ENCODE data around the gene ITGAX.
"Not testable (repeated sequence)": the region's sequence is repeated elsewhere in the genome, so short reads cannot be mapped to it uniquely, and the experiment has no call there.

Gene ITGAX

GRCh38 chr16:31417036-31417435, 62.1 kb downstream of the ITGAX start:
- not testable (repeated sequence) for H2BK12ac ChIP-seq (ENCODE audit: low read length); H3K23ac ChIP-seq (ENCODE audit: low read length); H2BK120ac ChIP-seq (ENCODE audit: insufficient read depth, low read length, poor library complexity); H2AK5ac ChIP-seq (ENCODE audit: low read length); H2AFZ ChIP-seq (ENCODE audit: insufficient read depth, low read length, poor library complexity); H3K4me1 ChIP-seq (ENCODE audit: control insufficient read depth in 1 of 2, insufficient read depth in 2 of 2, low read length in 2 of 2); H3K36me3 ChIP-seq (ENCODE audit: control insufficient read depth in 1 of 2, insufficient read depth in 2 of 2, low read length in 2 of 2); H3K4me2 ChIP-seq (ENCODE audit: low read length); H3K18ac ChIP-seq (ENCODE audit: low read length); H2BK5ac ChIP-seq (ENCODE audit: low read depth, low read length, poor library complexity); H3K14ac ChIP-seq (ENCODE audit: low read length); H3K79me2 ChIP-seq (ENCODE audit: control insufficient read depth, insufficient read depth, low read length, poor library complexity); H4K8ac ChIP-seq (ENCODE audit: low read depth, low read length); H3K27ac ChIP-seq (ENCODE audit: low read depth, low read length); H3K9ac ChIP-seq (ENCODE audit: low read length); H4K91ac ChIP-seq (ENCODE audit: low read depth, low read length); H3K4ac ChIP-seq (ENCODE audit: low read depth, low read length); H4K12ac ChIP-seq (ENCODE audit: low read depth, low read length); H3K27me3 ChIP-seq (ENCODE audit: insufficient read depth, low read length); DNase-seq; H3K4me3 ChIP-seq (ENCODE audit: low read depth, low read length); H3K79me1 ChIP-seq (ENCODE audit: low read length)
- H3K9me3 ChIP-seq (ENCODE audit: insufficient read depth, low read depth, low read length): peaks cover 16% of the 10 kb centered on the region
- WGBS (ENCODE audit: extremely low coverage, insufficient coverage, insufficient read length): no CpG with 5 or more reads among the region's 2 CpGs

DNA sequence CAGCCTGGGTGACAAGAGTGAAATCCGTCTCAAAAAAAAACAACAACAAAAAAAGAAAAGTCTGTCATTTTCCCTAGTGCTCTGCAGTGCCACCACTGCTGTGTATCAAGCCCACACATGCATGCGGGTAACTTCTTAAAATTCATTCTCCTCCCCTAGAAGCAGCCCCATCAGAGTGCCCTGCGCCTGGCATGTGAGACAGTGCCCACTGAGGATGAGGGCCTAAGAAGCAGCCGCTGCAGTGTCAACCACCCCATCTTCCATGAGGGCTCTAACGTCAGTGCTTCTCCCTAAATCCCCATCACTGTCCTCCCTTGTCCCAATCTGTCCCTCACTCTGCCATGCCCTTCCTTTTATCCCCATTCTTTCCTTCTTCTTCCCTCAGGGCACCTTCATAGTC, 62.9 kb downstream of the ITGAX start:
- Histone ChIP-seq H3K18ac (ENCODE audit: low read length) (no peak overlapping the region), H4K8ac (ENCODE audit: low read depth, low read length) (no peak overlapping the region), H3K79me1 (ENCODE audit: low read length) (no peaks in the 10 kb centered on the region), H2BK12ac (ENCODE audit: low read length) (no peak overlapping the region), H3K79me2 (ENCODE audit: control insufficient read depth, insufficient read depth, low read length, poor library complexity) (no peaks in the 10 kb centered on the region), H3K27ac (ENCODE audit: low read depth, low read length) (no peak overlapping the region), H4K91ac (ENCODE audit: low read depth, low read length) (no peak overlapping the region), H3K9me3 (ENCODE audit: insufficient read depth, low read depth, low read length) (peaks cover 13% of the 10 kb centered on the region), H3K9ac (ENCODE audit: low read length) (no peak overlapping the region), H4K12ac (ENCODE audit: low read depth, low read length) (no peak overlapping the region), H3K4me3 (ENCODE audit: low read depth, low read length) (no peak overlapping the region), H2AFZ (ENCODE audit: insufficient read depth, low read length, poor library complexity) (no peak overlapping the region), H3K4ac (ENCODE audit: low read depth, low read length) (no peak overlapping the region), H2BK120ac (ENCODE audit: insufficient read depth, low read length, poor library complexity) (no peak overlapping the region), H3K14ac (ENCODE audit: low read length) (no peak overlapping the region), H3K27me3 (ENCODE audit: insufficient read depth, low read length) (no peaks in the 10 kb centered on the region), H2AK5ac (ENCODE audit: low read length) (no peak overlapping the region), H3K23ac (ENCODE audit: low read length) (no peak overlapping the region), H3K36me3 (ENCODE audit: control insufficient read depth in 1 of 2, insufficient read depth in 2 of 2, low read length in 2 of 2) (no peaks in the 10 kb centered on the region), H3K4me2 (ENCODE audit: low read length) (no peak overlapping the region), H3K4me1 (ENCODE audit: control insufficient read depth in 1 of 2, insufficient read depth in 2 of 2, low read length in 2 of 2) (no peaks in the 10 kb centered on the region), H2BK5ac (ENCODE audit: low read depth, low read length, poor library complexity) (no peak overlapping the region)
- WGBS (ENCODE audit: extremely low coverage, insufficient coverage, insufficient read length): no CpG with 5 or more reads among the region's 5 CpGs
- DNase-seq: no peak

GRCh38 chr16:31420037-31420436, 65.1 kb downstream of the ITGAX start:
- H3K4ac ChIP-seq (ENCODE audit: low read depth, low read length): no peak overlapping the region
- DNase-seq: no peak
- H3K4me2 ChIP-seq (ENCODE audit: low read length): no peak overlapping the region
- no peak overlapping the region for H4K12ac ChIP-seq (ENCODE audit: low read depth, low read length)
- no peak overlapping the region for H2AFZ ChIP-seq (ENCODE audit: insufficient read depth, low read length, poor library complexity)
- no peak overlapping the region for H4K8ac ChIP-seq (ENCODE audit: low read depth, low read length)
- H3K4me3 ChIP-seq (ENCODE audit: low read depth, low read length): no peak overlapping the region
- no peak overlapping the region for H3K23ac ChIP-seq (ENCODE audit: low read length)
- no CpG with 5 or more reads among the region's 3 CpGs for WGBS (ENCODE audit: extremely low coverage, insufficient coverage, insufficient read length)
- no peaks in the 10 kb centered on the region for H3K4me1 ChIP-seq (ENCODE audit: control insufficient read depth in 1 of 2, insufficient read depth in 2 of 2, low read length in 2 of 2)
- H2BK12ac ChIP-seq (ENCODE audit: low read length): no peak overlapping the region
- no peak overlapping the region for H4K91ac ChIP-seq (ENCODE audit: low read depth, low read length)
- no peaks in the 10 kb centered on the region for H3K79me2 ChIP-seq (ENCODE audit: control insufficient read depth, insufficient read depth, low read length, poor library complexity)
- H2BK120ac ChIP-seq (ENCODE audit: insufficient read depth, low read length, poor library complexity): no peak overlapping the region
- H3K14ac ChIP-seq (ENCODE audit: low read length): no peak overlapping the region
- no peak overlapping the region for H2AK5ac ChIP-seq (ENCODE audit: low read length)
- no peak overlapping the region for H2BK5ac ChIP-seq (ENCODE audit: low read depth, low read length, poor library complexity)
- H3K18ac ChIP-seq (ENCODE audit: low read length): no peak overlapping the region
- no peak overlapping the region for H3K9ac ChIP-seq (ENCODE audit: low read length)
- no peaks in the 10 kb centered on the region for H3K79me1 ChIP-seq (ENCODE audit: low read length)
- no peak overlapping the region for H3K27ac ChIP-seq (ENCODE audit: low read depth, low read length)
- peaks cover 5% of the 10 kb centered on the region for H3K9me3 ChIP-seq (ENCODE audit: insufficient read depth, low read depth, low read length)
- no peaks in the 10 kb centered on the region for H3K27me3 ChIP-seq (ENCODE audit: insufficient read depth, low read length)
- H3K36me3 ChIP-seq (ENCODE audit: control insufficient read depth in 1 of 2, insufficient read depth in 2 of 2, low read length in 2 of 2): no peaks in the 10 kb centered on the region

- Histone ChIP-seq H3K27ac (ENCODE audit: low read depth, low read length) (no peak overlapping the region), H3K18ac (ENCODE audit: low read length) (no peak overlapping the region), H4K91ac (ENCODE audit: low read depth, low read length) (no peak overlapping the region), H2BK120ac (ENCODE audit: insufficient read depth, low read length, poor library complexity) (no peak overlapping the region), H3K23ac (ENCODE audit: low read length) (no peak overlapping the region), H3K79me2 (ENCODE audit: control insufficient read depth, insufficient read depth, low read length, poor library complexity) (no peaks in the 10 kb centered on the region), H3K14ac (ENCODE audit: low read length) (no peak overlapping the region), H3K4me3 (ENCODE audit: low read depth, low read length) (no peak overlapping the region), H4K8ac (ENCODE audit: low read depth, low read length) (no peak overlapping the region), H3K9ac (ENCODE audit: low read length) (no peak overlapping the region), H3K36me3 (ENCODE audit: control insufficient read depth in 1 of 2, insufficient read depth in 2 of 2, low read length in 2 of 2) (no peaks in the 10 kb centered on the region), H2BK5ac (ENCODE audit: low read depth, low read length, poor library complexity) (no peak overlapping the region), H3K4me1 (ENCODE audit: control insufficient read depth in 1 of 2, insufficient read depth in 2 of 2, low read length in 2 of 2) (no peaks in the 10 kb centered on the region), H3K27me3 (ENCODE audit: insufficient read depth, low read length) (no peaks in the 10 kb centered on the region), H2AFZ (ENCODE audit: insufficient read depth, low read length, poor library complexity) (no peak overlapping the region), H2AK5ac (ENCODE audit: low read length) (no peak overlapping the region), H3K4me2 (ENCODE audit: low read length) (no peak overlapping the region), H3K4ac (ENCODE audit: low read depth, low read length) (no peak overlapping the region), H3K9me3 (ENCODE audit: insufficient read depth, low read depth, low read length) (peaks cover 1% of the 10 kb centered on the region), H2BK12ac (ENCODE audit: low read length) (no peak overlapping the region), H3K79me1 (ENCODE audit: low read length) (no peaks in the 10 kb centered on the region), H4K12ac (ENCODE audit: low read depth, low read length) (no peak overlapping the region)
- WGBS (ENCODE audit: extremely low coverage, insufficient coverage, insufficient read length): no CpG with 5 or more reads among the region's 6 CpGs
- no peak for DNase-seq
Observed at GRCh38 chr16:31421587-31421986, 66.6 kb downstream of the ITGAX start.

All from trophoblast cell (in vitro differentiated cells and primary cell).